Right atrium auricular region (tissue), 2 donors: ENCODE data around the gene PTPRK. TPM values are rescaled to one million over a fixed set of nuclear protein-coding genes. Genes with fewer than 3 reads are reported as not detected.

Source experiments
- DNase-seq: peaks from one replicate; pipeline ENCODE4 v3.0.0-alpha.2; 2019; ENCODE audit warnings: low spot score
- H3K27ac ChIP-seq, 2 donors: fragments of 200-600 bp; sonication (generic); 1 replicate in 1 of 2; 2 replicates in 1 of 2; pipeline ENCODE4 v1.5.1; 2016 to 2019
- H3K27me3 ChIP-seq, 2 donors: fragments of 200-600 bp; sonication (generic); one replicate each; pipeline versions ENCODE4 v1.5.1 to v1.6.0; 2017 to 2019
- H3K36me3 ChIP-seq: fragments of 200-600 bp; sonication (generic); one replicate; pipeline ENCODE4 v1.5.1; 2016
- H3K4me1 ChIP-seq, 2 donors: fragments of 200-600 bp; sonication (generic); one replicate each; pipeline versions ENCODE4 v1.5.1 to v1.6.0; 2017 to 2019
- H3K4me3 ChIP-seq, 2 donors: fragments of 200-600 bp; sonication (generic); 1 replicate in 1 of 2; 2 replicates in 1 of 2; pipeline ENCODE4 v1.5.1; 2017 to 2019; ENCODE audit warnings: mild to moderate bottlenecking in 1 of 2, moderate library complexity in 1 of 2
- H3K9me3 ChIP-seq, 2 donors: fragments of 200-600 bp; sonication (generic); one replicate each; pipeline ENCODE4 v1.5.1; 2019
- CTCF ChIP-seq, 2 donors: fragments of 200-600 bp; sonication (generic); IDR thresholded peaks; one replicate each; pipeline ENCODE4 v1.5.1; 2019; ENCODE audit warnings: antibody characterized with exemption in 2 of 2
- total RNA-seq, 2 donors: library from RNA; depleted of rRNA; stranded (reverse); fragments of >200 nt; gene quantifications; one replicate each; pipeline ENCODE4 v1.1.0, GENCODE V29; 2016

PTPRK gene
- total RNA-seq, 2 donors from 2014 or later: 24.5 to 36.4 TPM

- Histone ChIP-seq H3K4me1 (peaks cover 0 to 55% of the 10 kb centered on the region in 2 donors), H3K27me3 (no peaks in the 10 kb centered on the region), H3K27ac (peak overlapping the region; percentile 23 to 58), H3K9me3 (no peaks in the 10 kb centered on the region), H3K4me3 (no peak overlapping the region), H3K36me3 (no peaks in the 10 kb centered on the region)
- no peak for DNase-seq
- no peak for TF ChIP-seq CTCF (IDR thresholded peaks at IDR 0.05)
Measured at GRCh38 chr6:128515550-128516513, 4.6 kb downstream of the PTPRK start.

GRCh38 chr6:128513878-128514277 is 6.5 kb downstream of the PTPRK start:
- TF ChIP-seq CTCF (IDR thresholded peaks at IDR 0.05): no peak
- DNase-seq: no peak
- H3K4me1 ChIP-seq: peaks cover 0 to 55% of the 10 kb centered on the region in 2 donors

GRCh38 chr6:128512296-128512695 is 8.1 kb downstream of the PTPRK start:
- no peaks in the 10 kb centered on the region for H3K27me3 ChIP-seq
- H3K4me1 ChIP-seq: peaks cover 0 to 43% of the 10 kb centered on the region in 2 donors
- no peak overlapping the region for H3K4me3 ChIP-seq
- DNase-seq: no peak
- H3K9me3 ChIP-seq: no peaks in the 10 kb centered on the region
- H3K36me3 ChIP-seq: no peaks in the 10 kb centered on the region
- no peak for TF ChIP-seq CTCF (IDR thresholded peaks at IDR 0.05)
- no peak overlapping the region for H3K27ac ChIP-seq

More at GRCh38 chr6:128513878-128514277, 6.5 kb downstream of the PTPRK start:
- Histone ChIP-seq H3K27ac (no peak overlapping the region), H3K9me3 (no peaks in the 10 kb centered on the region), H3K27me3 (no peaks in the 10 kb centered on the region), H3K36me3 (no peaks in the 10 kb centered on the region), H3K4me3 (no peak overlapping the region)

- H3K4me1 ChIP-seq: peaks cover 0 to 36% of the 10 kb centered on the region in 2 donors
- TF ChIP-seq CTCF (IDR thresholded peaks at IDR 0.05): no peak
Measured at GRCh38 chr6:128511506-128511905, 8.9 kb downstream of the PTPRK start.

GRCh38 chr6:128509709-128510108 is 10.7 kb downstream of the PTPRK start:
- H3K36me3 ChIP-seq: no peaks in the 10 kb centered on the region
- peaks cover 0 to 25% of the 10 kb centered on the region in 2 donors for H3K4me1 ChIP-seq
- no peaks in the 10 kb centered on the region for H3K27me3 ChIP-seq
- no peak for DNase-seq
- no peak overlapping the region for H3K4me3 ChIP-seq
- H3K27ac ChIP-seq: no peak overlapping the region
- H3K9me3 ChIP-seq: no peaks in the 10 kb centered on the region
- TF ChIP-seq CTCF (IDR thresholded peaks at IDR 0.05): no peak

More at GRCh38 chr6:128511506-128511905, 8.9 kb downstream of the PTPRK start:
- H3K27me3 ChIP-seq: no peaks in the 10 kb centered on the region
- no peak for DNase-seq
- no peaks in the 10 kb centered on the region for H3K9me3 ChIP-seq
- no peak overlapping the region for H3K27ac ChIP-seq
- H3K4me3 ChIP-seq: no peak overlapping the region
- H3K36me3 ChIP-seq: no peaks in the 10 kb centered on the region
